ENCODE data around the gene THBS2.

DNA sequence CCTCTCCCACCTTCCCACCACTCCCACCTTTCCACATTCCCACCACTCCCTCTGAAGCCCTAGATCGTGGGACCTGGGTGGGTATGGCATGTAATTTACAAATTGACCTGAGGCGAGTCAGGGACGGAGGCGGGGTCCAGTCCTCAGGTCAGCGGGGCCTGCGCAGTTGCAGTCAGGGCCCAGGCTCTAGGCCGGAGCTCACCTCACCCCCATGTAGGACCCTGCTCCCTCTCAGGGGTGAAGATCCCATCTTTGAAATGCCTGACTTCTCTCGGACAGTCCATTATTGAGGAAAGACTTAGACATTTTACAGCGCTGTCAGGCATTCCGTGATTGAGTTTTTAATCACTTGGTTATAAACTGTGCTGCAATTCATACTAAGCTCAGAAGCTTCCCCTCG, 10.5 kb downstream of the THBS2 start:
- TF ChIP-seq, protein P1, sequence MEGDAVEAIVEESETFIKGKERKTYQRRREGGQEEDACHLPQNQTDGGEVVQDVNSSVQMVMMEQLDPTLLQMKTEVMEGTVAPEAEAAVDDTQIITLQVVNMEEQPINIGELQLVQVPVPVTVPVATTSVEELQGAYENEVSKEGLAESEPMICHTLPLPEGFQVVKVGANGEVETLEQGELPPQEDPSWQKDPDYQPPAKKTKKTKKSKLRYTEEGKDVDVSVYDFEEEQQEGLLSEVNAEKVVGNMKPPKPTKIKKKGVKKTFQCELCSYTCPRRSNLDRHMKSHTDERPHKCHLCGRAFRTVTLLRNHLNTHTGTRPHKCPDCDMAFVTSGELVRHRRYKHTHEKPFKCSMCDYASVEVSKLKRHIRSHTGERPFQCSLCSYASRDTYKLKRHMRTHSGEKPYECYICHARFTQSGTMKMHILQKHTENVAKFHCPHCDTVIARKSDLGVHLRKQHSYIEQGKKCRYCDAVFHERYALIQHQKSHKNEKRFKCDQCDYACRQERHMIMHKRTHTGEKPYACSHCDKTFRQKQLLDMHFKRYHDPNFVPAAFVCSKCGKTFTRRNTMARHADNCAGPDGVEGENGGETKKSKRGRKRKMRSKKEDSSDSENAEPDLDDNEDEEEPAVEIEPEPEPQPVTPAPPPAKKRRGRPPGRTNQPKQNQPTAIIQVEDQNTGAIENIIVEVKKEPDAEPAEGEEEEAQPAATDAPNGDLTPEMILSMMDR (IDR thresholded peaks at IDR 0.05), result no peak
- no peak for TF ChIP-seq POLR2A (IDR thresholded peaks at IDR 0.05)

All from ovary (tissue), 3 donors.